Stimulated activated CD8-positive, alpha-beta memory T cell treated with anti-CD3 and anti-CD28 coated beads, Interleukin-7, amount 100 ng/mL, for 4 hours (primary cell): ENCODE results near the gene LRP3.
"Not testable (repeated sequence)": the region's sequence is repeated elsewhere in the genome, so short reads cannot be mapped to it uniquely, and the experiment has no call there.

ENCODE experiments used
- DNase-seq, 2 donors: peaks; one replicate each; pipeline ENCODE4 v3.0.0-alpha.2; 2020; ENCODE audit warnings: low read depth in 2 of 2

Gene LRP3

DNA sequence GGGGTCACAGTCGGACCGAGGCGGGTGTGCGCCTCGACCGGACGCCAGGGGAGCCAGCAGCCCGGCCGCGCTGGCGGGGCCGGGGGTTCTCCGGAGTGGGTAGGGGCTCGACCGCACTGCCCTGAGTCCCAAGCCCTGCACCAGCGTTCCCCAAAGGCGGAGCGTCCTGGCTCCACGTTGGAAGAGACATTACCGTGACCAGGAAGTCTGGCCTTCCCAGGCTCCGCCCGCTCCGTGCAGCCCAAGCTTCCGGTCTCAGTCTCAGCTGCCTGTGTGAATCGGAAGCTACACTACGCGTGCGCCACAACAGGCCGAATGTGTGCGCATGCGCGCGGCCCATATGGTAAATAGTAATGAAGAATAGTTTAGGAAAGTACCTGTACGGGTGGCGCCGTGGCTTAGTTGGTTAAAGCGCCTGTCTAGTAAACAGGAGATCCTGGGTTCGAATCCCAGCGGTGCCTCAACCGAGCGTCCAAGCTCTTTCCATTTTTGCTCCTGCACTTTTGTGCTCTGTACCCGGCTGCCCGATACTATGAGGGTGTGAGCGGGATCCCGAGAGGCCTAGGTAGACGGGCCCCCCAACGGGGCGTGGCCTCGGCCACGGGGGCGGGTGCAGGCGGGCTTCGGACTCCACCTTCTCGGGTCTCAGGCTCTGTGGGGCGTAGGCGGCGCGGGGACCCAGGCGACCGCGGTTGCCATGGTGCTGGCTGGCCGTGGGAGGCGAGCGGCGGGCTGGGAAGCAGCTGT lies 17.3 kb upstream of the LRP3 start:
- DNase-seq, result peak; percentile 96 to 97

DNA sequence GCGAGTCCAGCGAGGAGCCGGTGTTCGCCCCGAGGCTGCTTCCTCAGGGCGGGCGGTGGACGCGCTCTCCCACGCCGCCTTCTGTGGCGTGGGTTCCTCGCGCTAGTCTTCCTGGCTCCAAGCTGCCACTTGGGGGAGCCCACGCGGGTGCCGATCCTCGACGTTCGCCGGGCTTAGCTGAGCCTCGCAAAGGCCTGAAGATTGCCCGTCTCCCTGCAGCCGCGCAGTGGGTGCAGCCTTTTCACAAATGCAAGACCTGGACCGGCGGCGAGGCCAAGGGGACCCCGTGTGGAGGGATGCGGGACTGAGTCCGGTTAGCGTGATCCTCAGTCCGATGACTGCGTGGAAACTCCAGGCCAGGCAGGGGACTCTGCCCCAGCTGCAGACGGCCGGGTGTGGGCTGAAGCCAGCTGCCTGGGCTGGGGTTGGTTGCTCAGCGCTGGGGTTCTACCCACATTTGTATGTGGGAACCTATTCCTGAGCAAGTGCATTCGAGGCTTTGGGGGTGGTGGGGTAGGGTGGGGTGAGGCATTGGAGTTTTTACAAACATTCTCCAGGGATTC lies 16.6 kb upstream of the LRP3 start:
- no peak for DNase-seq

DNA sequence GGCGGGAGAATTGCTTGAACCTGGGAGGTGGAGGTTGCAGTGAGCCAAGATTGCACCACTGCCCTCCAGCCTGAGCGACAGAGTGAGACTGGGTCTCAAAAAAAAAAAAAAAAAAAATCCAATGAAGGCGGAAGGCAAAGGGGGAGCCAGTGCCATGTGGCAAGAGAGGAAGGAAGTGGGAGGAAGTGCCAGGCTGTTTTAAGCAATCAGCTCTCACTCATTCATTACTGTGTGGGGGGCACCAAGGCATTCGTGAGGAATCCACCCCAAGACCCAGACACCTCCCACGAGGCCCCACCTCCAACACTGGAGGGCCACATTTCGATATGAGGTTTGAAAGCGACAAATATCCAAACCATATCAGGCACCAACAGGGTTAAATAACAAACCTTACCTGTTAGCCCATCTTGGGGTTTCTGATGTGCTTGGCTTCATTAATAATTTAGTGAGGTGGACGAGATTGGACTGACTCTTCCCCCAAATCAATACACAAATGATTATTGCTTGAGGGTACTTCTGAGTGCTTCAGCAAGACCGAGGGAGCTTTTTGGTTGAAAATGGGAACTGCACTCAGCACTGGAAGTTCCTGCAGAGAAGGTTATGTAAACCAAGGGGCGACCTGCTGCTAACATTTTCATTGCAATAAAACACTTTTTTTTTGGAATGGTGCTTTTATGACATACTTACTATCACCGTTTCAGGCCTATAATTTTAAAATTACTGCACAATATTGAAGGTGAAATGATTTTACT lies 7.5 kb upstream of the LRP3 start:
- DNase-seq, result no peak

DNA sequence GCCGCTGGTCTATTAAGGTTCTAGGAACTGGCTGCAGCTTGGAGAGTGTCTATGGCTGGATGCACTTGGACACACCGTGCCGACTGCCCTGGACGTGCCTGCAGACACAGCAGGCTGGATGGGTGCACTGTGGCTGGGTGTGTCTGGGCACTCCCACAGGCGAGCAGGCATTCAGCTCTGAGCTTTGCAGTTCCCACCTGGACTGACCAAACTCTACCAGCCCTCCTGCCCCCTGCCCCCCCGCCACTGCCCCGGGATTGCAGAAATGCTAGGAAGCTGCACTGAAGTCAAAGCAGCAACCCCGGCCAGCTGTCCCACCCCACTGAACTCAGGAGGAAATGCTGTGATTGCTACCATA lies 7.0 kb upstream of the LRP3 start:
- no peak for DNase-seq

DNA sequence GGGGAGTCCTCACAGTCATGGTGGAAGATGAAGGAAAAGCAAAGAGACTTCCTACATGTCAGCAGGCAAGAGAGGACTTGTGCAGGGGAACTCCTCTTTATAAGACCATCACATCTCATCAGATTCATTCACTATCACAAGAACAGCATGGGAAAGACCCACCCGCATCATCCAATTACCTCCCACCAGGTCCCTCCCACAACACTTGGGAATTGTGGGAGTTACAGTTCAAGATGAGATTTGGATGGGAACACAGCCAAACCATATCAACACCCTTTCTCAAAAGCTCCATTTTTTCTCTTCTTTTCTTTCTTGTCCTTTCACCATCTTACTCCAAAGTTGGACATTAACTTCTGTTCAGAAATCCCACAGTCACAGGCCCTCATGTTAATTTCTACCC lies 4.7 kb upstream of the LRP3 start:
- DNase-seq, result no peak

DNA sequence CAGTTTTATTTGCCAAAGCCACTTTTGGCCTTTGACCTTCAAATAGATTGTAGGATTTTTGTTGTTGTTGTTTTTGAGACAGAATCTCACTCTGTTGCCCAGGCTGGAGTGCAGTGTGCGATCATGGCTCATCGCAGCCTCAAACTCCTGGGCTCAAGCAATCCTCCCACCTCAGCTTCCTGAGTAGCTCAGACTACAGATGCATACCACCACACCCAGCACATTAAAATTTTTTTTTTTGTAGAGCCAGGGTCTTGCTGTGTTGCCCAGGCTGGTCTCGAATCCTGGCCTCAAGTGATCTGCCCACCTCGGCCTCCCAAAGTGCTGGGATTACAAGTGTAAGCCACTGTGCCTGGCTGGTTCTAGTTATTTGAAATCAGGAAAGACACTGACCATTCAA lies 3.0 kb upstream of the LRP3 start:
- DNase-seq, result not testable (repeated sequence)

DNA sequence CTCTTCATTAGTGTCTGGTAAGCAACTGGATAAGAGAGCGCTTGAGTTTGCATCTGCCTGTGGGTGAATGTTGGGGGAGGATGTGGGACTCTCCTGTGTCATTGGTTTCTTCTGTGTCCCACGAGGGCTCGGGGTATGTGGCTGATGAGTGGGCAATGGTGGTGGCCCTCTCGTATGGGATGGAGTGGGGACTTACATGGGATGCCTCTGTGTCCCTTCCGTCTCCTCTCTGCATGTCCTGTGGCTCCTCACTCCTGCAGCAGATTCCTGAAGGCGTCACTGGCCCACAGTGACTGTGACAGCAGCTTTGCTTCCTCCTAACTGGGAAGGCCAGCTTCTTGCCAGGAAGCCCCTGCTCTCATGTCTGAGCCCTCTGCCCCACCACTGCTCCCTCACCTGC lies 2.6 kb upstream of the LRP3 start:
- no peak for DNase-seq

DNA sequence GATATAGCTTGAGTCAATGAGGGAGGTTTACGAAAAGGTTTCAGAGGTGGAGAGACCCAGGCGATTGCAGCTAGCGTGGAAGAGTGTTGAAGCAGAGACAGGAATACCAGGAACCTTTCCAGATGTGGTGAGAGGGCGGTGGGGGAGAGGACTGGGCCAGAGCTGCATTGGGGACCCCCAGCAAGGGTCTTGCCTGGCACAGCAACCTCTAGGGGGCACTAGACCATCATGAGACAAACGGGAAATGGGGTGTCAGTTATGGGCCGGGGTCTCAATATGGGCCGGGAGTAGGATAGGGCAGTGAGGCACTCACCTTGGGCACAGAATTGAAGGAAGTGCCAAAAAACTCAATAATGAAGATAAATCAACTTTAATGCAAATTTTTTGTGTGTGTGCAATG lies 2.1 kb upstream of the LRP3 start:
- DNase-seq, result no peak

DNA sequence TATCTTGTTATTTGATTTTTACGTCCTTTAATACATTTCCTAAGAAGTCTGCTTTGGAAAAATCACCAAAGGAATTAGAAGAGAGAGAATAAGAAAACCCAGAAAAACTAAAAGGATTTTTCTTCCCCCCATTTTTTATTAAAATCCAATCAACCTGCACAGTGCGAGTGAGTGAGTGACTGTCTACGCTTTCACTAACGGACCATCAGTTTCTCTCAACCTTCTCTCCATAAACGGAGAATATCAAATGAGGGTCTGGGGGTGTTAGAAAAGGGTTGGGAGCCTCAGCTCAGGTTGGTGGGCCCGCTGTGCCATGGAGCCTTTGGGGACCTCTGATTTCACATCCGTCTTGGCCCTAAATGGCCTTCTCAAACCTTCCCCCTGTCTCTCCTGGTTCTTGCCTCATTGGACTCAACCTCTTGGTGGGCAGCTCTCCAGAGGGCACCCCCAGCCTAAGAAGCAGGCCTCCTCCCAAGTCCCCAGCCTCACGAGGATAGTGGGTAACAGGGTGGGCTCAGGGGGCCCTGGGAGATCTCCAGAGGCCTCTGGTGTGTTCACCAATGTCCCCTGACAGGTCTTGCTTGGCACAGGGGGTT lies 763 bp upstream of the LRP3 start:
- no peak for DNase-seq

DNA sequence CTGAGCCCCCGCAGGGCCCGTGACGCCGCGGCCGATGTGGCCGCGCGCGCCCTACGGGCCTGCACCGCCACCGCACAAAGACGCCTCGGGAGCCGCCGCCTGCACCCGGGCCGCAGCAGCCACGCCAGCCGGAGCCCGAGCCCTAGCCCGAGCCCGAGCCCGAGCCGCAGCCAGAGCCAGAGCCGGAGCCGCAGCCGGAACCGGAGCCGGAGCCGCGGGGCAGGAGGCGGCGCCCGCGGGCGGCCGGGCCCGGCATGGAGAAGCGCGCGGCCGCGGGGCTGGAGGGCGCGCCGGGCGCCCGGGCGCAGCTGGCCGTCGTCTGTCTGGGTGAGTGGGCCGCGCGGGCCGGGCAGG lies 379 bp downstream of the LRP3 start:
- DNase-seq, result no peak

DNA sequence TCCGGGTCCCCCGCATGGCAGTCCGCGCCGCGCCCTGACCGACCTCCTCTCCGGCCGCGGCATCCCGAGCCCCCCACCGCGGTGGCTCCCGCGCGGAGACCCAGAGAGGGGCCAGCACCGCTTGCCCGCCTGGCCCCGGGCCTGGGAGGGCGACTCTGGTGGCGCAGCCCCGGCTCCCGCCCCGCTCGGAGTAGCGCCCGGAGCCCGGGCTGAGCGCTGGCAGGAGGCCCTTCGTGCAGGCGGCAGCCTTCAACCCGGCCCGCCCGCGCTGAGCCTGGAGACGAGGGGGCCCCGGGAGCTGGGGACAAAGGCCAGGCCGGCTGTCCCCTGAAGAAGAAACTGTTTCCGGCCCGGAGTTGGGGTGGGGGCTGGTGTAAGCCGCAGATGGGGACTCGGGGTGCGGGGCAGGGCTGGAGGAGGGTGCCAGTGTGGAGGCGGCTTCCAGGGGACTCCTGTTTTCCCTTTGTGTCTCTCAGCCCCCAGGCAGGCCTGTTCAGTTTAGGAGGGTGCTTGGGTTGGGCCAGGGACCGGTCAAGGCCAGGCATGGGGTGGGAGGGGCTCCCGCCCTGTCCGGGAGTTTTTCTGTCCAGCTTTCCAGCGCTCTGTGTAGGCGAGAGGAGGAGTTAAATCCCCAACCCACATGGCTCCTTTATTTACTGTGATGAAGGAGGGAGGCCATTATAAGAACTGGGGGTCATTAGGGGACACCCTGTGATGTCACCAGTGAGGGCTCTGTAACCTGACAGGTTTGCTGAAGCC lies 935 bp downstream of the LRP3 start:
- DNase-seq, result no peak

DNA sequence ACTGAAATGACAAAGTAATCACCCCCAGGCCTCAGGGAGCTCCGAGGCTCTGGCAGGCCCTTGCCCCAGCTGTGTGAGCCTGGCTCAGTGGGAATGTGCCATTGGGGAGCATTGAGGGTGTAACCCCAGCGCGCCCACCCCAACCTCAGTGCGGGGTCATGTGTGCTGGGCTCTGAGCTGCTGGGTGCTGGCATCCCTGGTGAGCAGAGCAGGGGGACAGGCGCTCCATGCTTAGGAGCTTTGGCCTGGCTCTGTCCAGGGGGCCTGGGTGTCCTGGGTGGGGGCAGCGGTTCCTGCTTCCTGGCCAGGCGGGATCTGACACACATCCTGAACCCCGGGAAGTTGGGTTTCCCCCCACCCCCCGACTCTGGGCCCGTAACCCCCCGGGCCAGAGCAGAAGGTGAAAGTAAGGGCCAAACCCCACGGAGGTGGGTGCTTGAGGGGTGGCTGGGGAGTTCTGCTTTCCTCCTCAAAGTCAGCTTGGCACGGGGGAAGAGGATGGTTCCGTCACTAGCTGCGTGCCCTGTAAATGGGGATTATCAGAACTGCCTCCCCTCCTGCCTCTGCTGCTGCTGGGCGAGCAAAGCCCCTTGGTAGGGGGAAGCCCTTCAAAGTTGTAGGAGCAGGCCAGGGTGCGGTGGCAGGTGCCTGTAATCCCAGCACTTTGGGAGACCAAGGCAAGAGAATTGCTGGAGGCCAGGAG lies 1.7 kb downstream of the LRP3 start:
- no peak for DNase-seq

DNA sequence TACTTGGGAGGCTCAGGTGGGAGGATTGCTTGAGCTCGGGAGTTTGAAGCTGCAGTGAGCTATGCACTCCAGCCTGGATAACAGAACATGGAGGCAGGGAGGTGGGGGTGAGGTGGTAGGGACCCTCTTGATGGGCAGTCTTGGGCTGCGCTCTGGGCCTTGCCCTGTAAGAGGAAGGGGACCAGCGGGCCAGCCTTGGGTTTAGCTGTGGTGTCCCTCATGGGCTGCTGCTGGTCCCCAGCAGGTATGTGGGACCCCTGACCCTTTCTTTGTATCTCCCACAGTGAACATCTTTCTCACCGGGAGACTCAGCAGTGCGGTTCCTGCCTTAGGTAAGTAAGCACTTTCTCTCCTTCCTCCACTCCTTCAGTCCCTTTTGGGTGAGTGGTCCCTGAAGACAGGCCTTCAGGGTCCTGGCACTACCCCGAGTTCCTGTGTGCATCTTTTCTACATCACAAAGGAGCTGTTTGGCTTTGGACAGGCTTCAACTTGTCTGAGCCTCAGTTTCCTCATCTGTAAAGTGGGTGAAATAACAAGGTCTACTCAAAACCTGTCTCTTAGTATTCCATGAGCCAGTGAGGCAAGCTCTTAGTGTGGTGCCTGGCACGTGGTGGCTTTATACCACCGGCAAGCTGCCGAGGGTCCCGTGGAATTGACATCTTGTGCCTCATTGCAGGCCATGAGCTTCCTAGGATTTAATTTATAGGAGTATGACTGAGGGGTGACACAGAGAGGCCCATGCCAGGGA lies 2.5 kb downstream of the LRP3 start:
- DNase-seq, result no peak

DNA sequence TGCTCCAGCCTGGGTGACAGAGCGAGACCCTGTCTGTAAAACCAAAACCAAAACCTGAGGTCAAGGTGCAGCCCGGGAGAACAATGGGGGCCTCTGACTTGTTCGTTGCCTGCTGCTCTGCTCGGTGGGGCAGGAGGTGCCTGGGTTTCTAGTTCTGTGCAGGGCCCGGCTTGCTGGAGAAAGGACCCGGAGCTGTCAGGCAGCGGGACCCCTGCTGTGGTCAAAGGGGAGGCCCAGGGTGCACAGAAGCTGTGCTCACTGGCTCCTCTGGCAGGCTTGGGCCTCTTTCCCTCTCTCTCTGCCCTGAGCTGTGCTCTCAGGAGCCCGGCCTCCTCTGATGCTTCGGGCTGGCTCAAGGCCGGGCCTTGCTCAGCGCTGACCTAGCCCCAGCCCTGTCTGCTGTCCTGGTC lies 3.5 kb downstream of the LRP3 start:
- DNase-seq, result no peak

DNA sequence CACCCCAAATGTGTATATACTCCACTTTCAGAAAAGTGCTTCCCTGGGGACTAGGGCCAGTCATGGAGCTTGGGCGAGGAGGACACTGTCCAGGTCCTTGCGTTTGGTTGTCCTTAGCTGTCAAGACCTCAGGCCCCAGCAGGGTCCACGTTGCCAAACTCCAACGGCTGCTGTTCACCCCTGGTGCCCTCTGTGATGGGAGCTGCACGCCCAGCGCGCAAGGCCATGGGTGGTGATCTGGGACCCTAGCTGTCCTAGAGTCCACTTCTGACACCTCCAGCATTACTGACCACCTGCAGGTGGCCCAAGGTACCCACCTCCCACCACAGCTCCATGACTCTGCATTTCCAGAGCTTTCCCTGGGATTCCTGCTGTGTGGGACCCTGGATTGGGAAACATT lies 4.0 kb downstream of the LRP3 start:
- DNase-seq, result no peak

DNA sequence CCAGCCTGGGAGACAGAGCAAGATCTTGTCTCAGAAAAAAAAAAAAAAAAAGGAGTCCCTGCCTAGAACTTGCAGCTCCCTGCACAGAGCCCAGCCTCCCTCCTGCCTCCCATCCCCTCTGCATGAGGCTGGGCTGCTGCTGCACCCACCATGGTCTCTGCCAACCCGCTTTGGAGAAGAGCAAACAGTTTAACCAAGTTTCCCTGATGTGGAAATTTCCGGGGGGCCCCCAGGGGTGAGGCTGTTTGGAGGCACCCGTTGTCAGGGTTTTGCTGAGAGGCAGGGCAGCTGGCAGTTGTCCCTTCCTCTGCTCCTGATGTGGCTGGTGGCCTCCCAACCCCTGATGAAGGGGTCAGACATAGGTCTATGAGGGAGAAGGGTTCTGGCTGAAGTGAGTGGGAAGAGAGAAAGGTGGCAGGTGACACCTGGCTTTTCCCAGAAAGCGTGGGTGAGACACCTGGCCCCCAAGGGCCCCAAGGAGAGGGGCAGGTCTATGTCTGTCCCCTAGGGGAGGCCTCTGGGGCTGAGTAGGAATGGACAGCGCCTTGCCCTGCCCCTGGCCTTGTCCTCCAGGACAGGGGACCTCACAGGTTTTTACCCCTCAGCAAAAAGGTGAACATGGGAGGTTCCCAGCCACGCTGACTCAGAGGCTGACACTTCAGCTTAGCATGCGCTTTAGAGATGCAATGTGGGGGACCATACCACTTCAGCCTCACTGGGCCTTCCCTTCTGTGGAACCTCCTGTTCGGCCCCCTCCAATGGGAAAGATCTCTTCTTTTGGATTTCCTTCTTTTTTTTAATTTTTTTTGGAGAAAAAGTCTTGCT lies 5.5 kb downstream of the LRP3 start:
- DNase-seq, result no peak

DNA sequence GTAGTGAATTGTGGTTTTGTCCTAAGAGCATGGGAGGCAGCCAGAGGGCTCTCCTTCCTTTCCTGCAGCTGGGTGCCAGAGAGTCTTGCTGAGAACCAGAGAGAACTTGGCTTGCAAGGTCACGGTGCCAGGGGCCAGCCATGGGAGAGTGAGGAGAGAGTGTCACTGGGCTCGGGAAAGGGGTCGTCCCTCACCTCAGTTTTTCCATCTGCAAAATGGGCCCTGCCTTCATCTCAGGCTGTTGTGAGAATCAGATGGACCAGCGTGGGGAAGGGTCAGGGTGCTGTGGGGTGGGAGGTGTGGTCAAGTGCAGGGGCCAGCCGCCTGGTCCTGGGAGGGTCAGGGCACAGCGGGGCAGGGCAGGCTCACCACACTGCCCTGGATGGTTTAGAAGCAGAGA lies 7.3 kb downstream of the LRP3 start:
- DNase-seq, result no peak

DNA sequence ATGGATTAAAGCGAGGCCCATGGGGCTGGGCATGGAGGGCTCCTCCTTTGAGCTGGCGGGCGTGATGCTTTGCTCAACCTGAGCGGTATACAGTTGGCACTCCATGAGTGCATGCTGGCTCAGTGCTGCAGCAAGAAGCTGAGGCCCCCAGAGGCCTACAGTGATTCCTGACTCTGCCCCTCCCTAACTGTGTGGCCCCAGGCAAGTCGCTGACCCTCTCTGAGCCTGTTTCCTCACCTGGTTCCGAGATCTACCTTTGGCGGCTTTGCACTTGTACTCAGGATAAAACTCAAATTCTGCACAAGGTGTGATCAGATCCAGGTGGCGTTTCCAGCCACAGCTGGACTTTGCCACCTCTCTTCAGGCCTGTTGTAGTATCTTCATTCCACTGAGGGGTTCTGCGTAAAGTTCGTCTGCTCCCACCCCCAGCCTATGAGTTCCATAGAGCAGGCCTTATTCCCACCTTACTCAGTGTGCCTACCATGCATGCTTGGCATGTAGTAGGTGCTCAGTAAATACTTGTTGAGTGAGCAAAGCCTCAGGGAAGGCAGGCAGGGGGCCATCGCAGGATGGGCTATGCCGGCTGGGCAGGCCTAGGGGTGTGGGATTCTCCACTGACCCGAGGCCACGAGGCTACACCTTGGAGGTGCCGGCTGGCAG lies 7.9 kb downstream of the LRP3 start:
- DNase-seq, result no peak
